Urinary bladder (tissue), 4 donors: ENCODE measurements around the gene TMEM170B. TPM values are rescaled to one million over a fixed set of nuclear protein-coding genes. Genes with fewer than 3 reads are reported as not detected.

ENCODE experiments used
- DNase-seq: peaks from one replicate; pipeline ENCODE4 v3.0.0-alpha.2; 2015; ENCODE audit errors: extremely low spot score
- H3K27ac ChIP-seq: one replicate; pipeline ENCODE4 v1.5.1; 2013; ENCODE audit warnings: low read depth, mild to moderate bottlenecking, moderate library complexity
- H3K36me3 ChIP-seq: one replicate; pipeline ENCODE4 v1.6.1; 2013; ENCODE audit warnings: mild to moderate bottlenecking, moderate library complexity; ENCODE audit not compliant: insufficient read depth
- H3K4me1 ChIP-seq: one replicate; pipeline ENCODE4 v1.6.1; 2013; ENCODE audit warnings: mild to moderate bottlenecking, moderate library complexity; ENCODE audit not compliant: insufficient read depth
- H3K4me3 ChIP-seq: one replicate; pipeline ENCODE4 v1.5.1; 2013; ENCODE audit warnings: low read depth, low read length
- WGBS: extraction: QIAGEN DNeasy Blood & Tissue Kit; methylation state at CpG from one replicate; pipeline ENCODE4 v1.1.7; 2013; 5-methylcytosine and 5-hydroxymethylcytosine counted together
- polyA plus RNA-seq: library from polyadenylated mRNA; stranded (reverse); fragments of 200-250 nt; gene quantifications from one replicate; pipeline ENCODE4 v1.2.3, GENCODE V29; 2013
- total RNA-seq: library from RNA; depleted of rRNA; stranded (reverse); fragments of >200 nt; gene quantifications from one replicate; pipeline ENCODE4 v1.2.3, GENCODE V29; 2014
- donor health status: healthy with polysubstance abuse.
- donor health status: healthy.

Gene TMEM170B
- total and polyA plus RNA-seq, 2 donors: 2.7 to 11.2 TPM

- H3K4me3 ChIP-seq: no peak overlapping the region
- no peaks in the 10 kb centered on the region for H3K4me1 ChIP-seq
- 92% methylated on average over 3 of the region's 3 CpGs for WGBS
Measured at GRCh38 chr6:11509471-11509870, 28.1 kb upstream of the TMEM170B start.

GRCh38 chr6:11514672-11515071, 22.9 kb upstream of the TMEM170B start:
- Histone ChIP-seq H3K4me1 (no peaks in the 10 kb centered on the region), H3K36me3 (no peaks in the 10 kb centered on the region), H3K27ac (no peak overlapping the region), H3K4me3 (no peak overlapping the region)
- DNase-seq: no peak
- 86% methylated on average over 3 of the region's 3 CpGs for WGBS

More at GRCh38 chr6:11509471-11509870, 28.1 kb upstream of the TMEM170B start:
- Histone ChIP-seq H3K36me3 (no peaks in the 10 kb centered on the region), H3K27ac (no peak overlapping the region)
- no peak for DNase-seq

GRCh38 chr6:11515763-11516162, 21.8 kb upstream of the TMEM170B start:
- no peaks in the 10 kb centered on the region for H3K4me1 ChIP-seq
- no peak overlapping the region for H3K27ac ChIP-seq
- H3K4me3 ChIP-seq: no peak overlapping the region
- H3K36me3 ChIP-seq: no peaks in the 10 kb centered on the region
- DNase-seq: no peak
- 67% methylated on average over 3 of the region's 3 CpGs for WGBS

- Histone ChIP-seq H3K36me3 (no peaks in the 10 kb centered on the region), H3K4me1 (no peaks in the 10 kb centered on the region), H3K27ac (no peak overlapping the region), H3K4me3 (no peak overlapping the region)
- DNase-seq: no peak
- WGBS: 94% methylated on average over 4 of the region's 4 CpGs
Measured at GRCh38 chr6:11522812-11523605, 14.5 kb upstream of the TMEM170B start.

- no peak for DNase-seq
- no peak overlapping the region for H3K4me3 ChIP-seq
- no peak overlapping the region for H3K27ac ChIP-seq
- WGBS: 82% methylated on average over 2 of the region's 2 CpGs
- no peaks in the 10 kb centered on the region for H3K4me1 ChIP-seq
- no peaks in the 10 kb centered on the region for H3K36me3 ChIP-seq
Measured at GRCh38 chr6:11525468-11526155, 11.9 kb upstream of the TMEM170B start.

- 92% methylated on average over 3 of the region's 3 CpGs for WGBS
- Histone ChIP-seq H3K4me3 (no peak overlapping the region), H3K27ac (no peak overlapping the region), H3K4me1 (no peaks in the 10 kb centered on the region), H3K36me3 (no peaks in the 10 kb centered on the region)
- no peak for DNase-seq
Measured at GRCh38 chr6:11526156-11526505, 11.4 kb upstream of the TMEM170B start.

- DNase-seq: no peak
- no peak overlapping the region for H3K4me3 ChIP-seq
- H3K27ac ChIP-seq: no peak overlapping the region
- no peaks in the 10 kb centered on the region for H3K36me3 ChIP-seq
- no peaks in the 10 kb centered on the region for H3K4me1 ChIP-seq
Measured at GRCh38 chr6:11527274-11527870, 10.2 kb upstream of the TMEM170B start.

GRCh38 chr6:11528996-11529395, 8.6 kb upstream of the TMEM170B start:
- Histone ChIP-seq H3K27ac (no peak overlapping the region), H3K4me1 (no peaks in the 10 kb centered on the region), H3K4me3 (no peak overlapping the region), H3K36me3 (no peaks in the 10 kb centered on the region)
- 80% methylated on average over 2 of the region's 2 CpGs for WGBS
- no peak for DNase-seq

- DNase-seq: no peak
- Histone ChIP-seq H3K27ac (no peak overlapping the region), H3K4me3 (no peak overlapping the region), H3K4me1 (no peaks in the 10 kb centered on the region), H3K36me3 (no peaks in the 10 kb centered on the region)
- 38% methylated on average over 3 of the region's 3 CpGs for WGBS
Measured at GRCh38 chr6:11532097-11532496, 5.5 kb upstream of the TMEM170B start.

- WGBS: 92% methylated on average over 5 of the region's 5 CpGs
- DNase-seq: no peak
- Histone ChIP-seq H3K4me1 (no peaks in the 10 kb centered on the region), H3K27ac (no peak overlapping the region), H3K36me3 (no peaks in the 10 kb centered on the region), H3K4me3 (no peak overlapping the region)
Measured at GRCh38 chr6:11534561-11534960, 3.0 kb upstream of the TMEM170B start.

GRCh38 chr6:11535801-11536230, 1.7 kb upstream of the TMEM170B start:
- Histone ChIP-seq H3K4me1 (no peaks in the 10 kb centered on the region), H3K27ac (no peak overlapping the region), H3K36me3 (no peaks in the 10 kb centered on the region), H3K4me3 (no peak overlapping the region)
- DNase-seq: no peak
- 19% methylated on average over 2 of the region's 2 CpGs for WGBS

- Histone ChIP-seq H3K36me3 (no peaks in the 10 kb centered on the region), H3K4me3 (peak overlapping the region; percentile 96), H3K4me1 (no peaks in the 10 kb centered on the region), H3K27ac (no peak overlapping the region)
- no peak for DNase-seq
- WGBS: 1% methylated on average over 12 of the region's 12 CpGs
Measured at GRCh38 chr6:11536795-11537194, 754 bp upstream of the TMEM170B start.

GRCh38 chr6:11538052-11538818, 686 bp downstream of the TMEM170B start:
- Histone ChIP-seq H3K27ac (no peak overlapping the region), H3K4me1 (no peaks in the 10 kb centered on the region), H3K4me3 (peak overlapping the region; percentile 96), H3K36me3 (no peaks in the 10 kb centered on the region)
- no peak for DNase-seq
- under 1% methylated on average over 73 of the region's 74 CpGs for WGBS
